ENCODE results near the gene PALS2.

PALS2 gene

DNA sequence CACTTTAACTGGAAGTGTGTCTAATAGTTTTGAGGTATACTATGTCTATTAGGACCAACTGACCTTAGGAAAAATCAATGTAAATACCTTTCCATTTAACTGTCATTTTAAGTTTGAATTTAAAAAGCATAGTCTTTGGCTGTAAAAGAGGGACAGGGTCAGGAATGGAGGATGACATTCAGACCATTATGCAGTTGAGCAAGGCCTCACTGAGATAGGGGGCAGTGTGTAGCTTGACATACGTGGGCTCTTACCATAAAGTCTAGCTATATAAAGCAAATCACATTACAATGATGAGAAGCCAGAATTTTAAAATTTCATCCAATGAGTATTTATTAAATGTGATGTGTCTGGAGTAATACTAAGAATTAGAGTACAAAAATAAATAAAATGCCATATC lies 17.9 kb downstream of the PALS2 start:
- FAIRE-seq = no peak

DNA sequence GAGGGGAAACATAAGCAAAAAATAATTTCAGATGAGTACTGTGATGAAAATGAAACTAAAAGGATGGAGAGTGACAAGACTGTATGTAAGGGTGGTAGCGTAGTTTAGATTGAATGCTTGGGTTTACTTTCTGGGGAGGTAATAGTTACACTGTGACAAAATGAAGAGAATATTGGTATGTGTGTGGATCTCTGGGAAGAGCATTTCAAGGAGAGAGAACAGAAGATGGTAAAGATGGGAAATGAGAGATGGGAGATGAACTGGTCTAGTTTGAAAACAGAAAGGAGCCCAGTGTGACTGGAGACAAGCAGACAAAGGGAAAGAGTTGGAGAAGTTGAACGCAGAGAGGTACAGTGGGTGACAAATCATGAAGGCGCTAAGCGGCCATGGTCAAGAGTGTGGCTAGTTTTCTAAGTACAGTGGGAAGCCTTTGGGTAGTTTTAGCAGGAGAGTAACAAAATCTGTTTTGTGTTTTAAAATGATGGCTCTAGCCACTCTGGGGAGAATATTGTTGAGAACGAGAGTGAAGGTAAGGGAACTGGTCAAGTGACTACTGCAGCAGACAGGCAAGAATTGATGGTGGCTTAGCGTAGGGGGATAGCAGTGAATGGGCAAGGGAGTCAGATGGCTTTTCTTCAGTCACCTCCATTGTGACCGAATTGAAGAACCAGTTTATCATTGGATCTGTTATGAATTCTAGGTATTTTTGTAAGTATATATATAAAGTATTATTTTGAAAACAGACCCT lies 22.6 kb downstream of the PALS2 start:
- no peak for FAIRE-seq

DNA sequence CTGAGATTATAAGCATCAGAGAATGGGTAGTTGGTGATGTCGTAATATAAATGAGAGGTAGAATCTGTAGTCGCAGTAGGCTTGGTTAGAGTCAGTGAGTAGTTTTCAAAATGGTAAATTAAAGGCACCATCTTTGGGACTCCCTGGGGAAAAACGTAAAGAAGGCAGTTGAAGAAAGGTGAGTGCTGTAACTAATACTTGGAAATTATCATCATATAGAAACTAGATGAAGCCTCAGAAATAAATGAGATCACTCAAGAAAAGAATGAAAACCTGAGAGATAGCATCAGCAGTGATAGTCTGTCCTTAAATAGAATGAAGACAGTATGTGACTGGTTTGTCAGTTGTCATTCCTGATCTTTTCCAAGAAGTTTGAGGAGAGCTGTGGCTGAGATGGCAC lies 23.8 kb downstream of the PALS2 start:
- no peak for FAIRE-seq

DNA sequence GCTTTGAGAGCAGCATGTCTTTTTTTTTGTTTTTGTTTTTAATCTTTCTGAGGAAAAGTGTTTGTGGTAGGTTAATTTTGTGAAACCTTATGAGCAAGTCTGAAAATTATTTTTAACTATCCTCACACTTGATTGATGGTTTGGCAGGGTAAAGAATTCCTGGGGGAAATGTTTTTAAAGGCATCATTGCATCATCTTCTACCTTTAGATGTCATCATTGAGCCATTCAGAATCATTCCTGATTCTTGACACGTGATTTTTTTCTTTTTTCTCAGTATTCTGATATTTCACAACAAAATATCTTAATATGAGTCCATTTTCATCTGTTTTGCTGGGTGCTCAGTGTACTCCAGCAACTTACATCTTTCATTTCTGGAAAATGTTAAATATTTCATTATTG lies 28.3 kb downstream of the PALS2 start:
- FAIRE-seq = no peak

DNA sequence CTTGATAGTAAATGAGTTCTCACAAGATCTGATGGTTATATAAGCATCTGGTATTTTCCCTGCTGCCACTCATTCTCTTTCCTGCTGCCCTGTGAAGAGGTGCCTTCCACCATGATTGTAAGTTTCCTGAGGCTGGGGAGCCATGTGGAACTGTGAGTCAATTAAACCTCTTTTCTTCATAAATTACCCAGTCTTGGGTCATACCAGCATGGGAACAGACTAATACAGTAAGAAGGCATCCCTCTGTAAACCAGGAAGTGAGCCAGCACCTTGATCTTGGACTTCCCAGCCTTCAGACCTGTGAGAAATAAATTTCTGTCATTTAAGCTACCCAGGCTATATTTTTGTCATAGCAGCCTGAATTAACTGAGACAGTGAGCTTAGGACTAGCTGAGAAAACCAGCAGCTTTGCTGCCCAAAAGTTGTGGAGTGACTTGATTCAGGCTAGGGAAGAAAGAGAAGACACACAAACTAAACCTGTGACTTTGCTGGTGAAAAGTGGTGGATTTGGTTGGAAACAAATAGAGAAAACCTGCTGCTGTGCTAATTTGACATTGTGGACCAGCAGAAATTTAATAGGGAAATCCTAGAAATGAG lies 29.7 kb downstream of the PALS2 start:
- FAIRE-seq = no peak

DNA sequence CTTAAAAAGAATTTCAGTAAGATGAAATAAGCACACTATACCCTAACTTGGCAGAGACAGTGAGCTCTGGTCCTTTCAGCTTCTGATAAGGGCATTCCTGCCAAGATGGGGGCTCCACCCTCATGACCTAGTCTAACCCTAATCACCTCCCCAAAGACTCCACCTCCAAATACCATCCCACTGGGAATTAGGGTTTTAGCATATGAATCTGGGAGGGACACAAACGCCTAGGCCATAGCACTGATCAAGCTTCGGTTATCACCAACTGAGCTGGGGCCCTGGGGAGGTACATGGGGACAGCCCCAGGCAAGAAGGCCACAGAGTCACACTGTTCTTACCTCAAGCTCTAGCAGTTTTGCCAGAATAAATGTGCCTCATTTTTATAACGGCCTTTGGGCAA lies 31.4 kb downstream of the PALS2 start:
- FAIRE-seq = no peak

DNA sequence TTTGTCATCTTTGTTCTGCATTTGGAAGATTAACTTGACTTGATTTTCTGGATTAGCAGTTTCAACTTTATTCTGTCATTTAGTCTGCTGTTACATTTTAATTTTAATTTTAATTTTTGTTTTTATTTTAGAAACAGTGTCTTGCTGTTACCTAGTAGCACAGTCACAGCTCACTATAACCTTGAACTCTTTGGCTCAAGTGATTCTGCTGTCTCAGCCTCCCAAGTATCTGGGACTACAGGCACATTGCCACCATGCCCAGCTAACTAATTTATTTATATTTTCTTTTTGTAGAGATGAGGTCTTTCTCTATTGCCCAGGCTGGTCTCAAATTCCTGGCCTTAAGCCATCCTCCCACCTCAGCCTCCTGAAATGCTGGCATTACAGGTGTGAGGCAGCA lies 35.3 kb downstream of the PALS2 start:
- FAIRE-seq = peak; percentile 36

DNA sequence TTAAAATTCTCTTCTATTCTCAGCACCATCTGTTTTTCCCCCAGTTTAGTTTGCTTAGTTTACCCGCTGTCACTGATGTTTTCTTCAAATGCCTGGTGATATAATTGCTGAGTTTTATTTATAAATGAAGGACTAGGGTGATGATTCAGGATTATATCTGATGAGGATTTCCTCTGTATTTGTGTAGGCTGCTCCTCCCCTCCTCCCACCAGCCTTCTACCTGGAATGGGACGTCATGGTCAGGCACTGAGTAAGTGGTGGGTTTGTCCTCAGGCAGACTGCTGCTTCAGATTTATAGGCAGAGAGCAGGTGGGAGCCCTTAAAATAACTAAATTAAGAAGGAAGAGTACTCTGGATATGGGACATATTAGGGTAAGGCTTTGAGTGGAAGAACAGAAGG lies 35.8 kb downstream of the PALS2 start:
- FAIRE-seq = no peak

DNA sequence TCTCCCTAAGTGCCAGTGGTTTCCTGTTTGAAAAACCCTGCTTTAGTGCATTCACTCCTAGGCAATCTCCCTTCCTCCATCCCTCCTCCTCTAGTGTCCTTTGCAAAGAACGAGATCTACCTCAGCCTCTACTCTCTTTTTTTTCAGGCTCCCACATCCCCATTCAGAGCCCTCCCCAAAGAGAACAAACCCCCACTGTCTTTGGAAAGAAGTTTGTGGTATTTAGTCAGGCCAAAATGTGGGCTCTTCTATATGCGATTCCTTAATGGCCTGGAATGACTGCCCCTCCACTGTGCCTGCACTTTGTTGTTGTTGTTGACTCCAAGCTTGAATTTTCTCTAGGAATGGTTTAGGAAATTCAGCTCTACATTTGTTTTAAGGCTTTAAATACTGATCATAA lies 36.3 kb downstream of the PALS2 start:
- no peak for FAIRE-seq

DNA sequence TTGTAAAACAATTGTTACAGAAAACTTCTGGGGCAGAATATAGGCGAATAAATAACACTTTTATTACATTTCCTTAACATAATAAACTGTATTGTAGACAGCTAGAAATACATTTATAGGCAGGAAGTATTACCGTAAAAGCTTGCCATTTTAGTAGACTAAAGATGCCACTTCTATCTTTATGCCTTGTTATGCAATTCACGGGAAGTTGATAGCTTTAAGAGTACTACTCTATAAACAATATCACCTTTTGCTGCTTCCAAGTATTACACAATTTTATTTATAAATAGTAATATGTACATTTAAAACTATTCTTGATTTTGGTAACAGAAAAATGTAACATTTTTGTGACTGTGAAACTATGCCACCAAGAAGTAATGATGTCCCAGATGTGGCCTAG lies 37.9 kb downstream of the PALS2 start:
- no peak for FAIRE-seq

DNA sequence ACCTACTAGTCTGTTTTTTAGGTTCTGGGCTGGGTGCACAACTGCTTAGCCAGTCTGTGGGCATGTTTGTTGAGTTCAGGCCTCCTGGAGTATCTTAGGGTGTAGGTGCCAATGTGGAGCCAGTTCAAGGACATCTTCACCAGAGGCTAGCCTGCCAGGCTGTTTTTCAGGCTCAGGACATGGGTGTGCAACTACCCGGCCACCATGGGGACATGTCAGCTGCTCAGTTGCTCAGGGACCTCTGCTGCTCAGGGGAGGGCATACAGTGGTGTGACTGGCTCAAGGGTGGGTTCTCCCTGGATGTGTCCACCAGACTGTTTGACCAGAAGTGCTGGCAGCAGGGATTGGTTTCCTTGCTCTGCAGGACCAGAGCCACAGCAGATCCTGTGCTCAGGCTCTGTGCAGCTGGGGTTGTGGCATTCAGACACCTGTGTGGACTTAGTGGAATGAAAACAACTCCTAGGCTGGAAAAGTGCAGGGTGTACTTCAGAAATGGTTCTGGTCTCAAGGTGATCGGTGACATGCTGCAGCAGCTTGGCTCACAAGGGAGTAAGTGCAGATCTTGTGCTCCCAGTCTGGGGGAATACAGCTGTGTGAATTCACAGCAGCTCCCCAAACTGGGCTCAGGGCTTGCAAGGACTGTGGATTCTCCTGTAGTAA lies 44.8 kb downstream of the PALS2 start:
- FAIRE-seq = no peak

DNA sequence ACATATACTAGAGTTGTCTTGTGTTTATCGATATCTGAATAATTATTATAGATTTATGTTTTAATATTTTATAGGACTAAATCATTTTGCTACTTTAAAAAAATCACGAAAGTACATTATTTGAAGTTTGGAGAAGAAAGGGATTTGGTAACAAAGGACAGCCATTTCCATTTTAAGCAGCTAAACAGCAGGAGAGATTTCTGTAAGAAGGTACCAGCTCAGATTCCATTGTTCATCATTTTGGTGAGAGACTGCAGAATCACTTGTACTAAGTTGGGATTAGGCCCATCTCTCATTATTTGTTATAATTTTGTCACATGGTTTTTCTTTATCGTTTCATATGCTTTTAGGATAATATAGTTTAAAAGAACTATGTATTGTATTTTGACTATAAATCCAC lies 46.7 kb downstream of the PALS2 start:
- no peak for FAIRE-seq

DNA sequence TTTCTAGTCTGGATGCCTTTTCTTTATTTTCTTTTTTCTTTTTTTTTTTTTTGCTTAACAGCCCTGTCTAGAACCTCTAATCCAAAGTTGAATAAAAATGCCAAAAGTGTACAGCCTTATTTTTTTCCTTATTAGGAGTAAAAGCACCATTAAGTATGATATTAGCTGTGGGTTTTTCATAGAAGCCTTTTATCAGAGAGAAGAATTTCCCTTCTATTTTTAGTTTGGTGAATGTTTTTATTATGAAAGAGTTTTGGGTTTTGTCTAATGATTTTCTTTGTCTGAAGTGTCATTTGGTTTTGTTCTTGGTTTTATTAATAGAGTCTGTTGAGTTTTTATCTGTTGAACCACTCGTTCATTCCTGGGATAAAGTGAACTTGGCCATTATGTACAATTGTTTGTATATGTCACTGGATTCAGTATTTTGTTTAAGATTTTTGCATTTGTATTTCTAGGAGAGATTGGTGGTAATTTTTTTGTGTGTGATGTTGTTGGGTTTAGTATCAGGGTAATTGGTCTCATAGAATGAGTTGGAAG lies 49.5 kb downstream of the PALS2 start:
- no peak for FAIRE-seq

All from colon (tissue), 2 donors.